GM21360 (cell line): Measurements from ENCODE around the gene CASP8.

Experiments used
- ATAC-seq: cut with Tn5 transposase; IDR thresholded peaks from one replicate; pipeline ENCODE4 v1.9.1; 2021; ENCODE audit warnings: mild to moderate bottlenecking, moderate library complexity; ENCODE audit not compliant: unreplicated experiment

CASP8 gene

DNA sequence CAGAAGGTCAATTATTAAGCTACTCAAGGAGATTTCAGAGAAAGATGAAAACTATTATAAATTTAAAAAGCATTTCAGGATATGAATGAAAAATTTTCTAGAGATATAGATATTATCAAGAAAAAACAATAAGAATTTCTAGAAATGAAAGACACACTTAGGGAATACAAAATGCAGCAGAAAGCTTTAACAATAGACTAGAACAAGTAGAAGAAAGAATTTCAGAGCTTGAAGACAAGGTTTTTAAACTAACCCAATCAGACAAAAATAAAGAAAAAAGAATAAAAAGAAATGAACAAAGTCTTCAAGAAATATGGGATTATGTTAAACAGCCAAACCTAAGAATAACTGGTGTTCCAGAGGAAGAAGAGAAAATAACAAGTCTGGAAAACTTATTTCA, 62.4 kb downstream of the CASP8 start:
- ATAC-seq: no peak

DNA sequence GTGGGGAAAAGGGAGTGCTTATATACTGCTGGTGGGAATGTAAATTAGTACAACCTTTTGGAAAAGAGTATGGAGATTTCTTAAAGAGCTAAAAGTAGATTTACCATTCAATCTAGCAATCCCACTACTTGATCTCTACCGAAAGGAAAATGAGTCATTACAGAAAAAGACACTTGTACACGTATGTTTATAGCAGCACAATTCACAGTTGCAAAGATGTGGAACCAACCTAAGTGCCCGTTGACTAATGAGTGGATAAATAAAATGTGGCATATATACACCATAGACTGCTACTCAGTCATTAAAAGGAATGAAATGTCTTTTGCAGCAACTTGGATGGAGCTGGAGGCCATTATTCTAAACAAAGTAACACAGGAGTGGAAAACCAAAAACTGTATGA, 67.3 kb downstream of the CASP8 start:
- ATAC-seq: no peak

- ATAC-seq: no peak
These were observed 69.1 kb downstream of the CASP8 start for GRCh38 chr2:201329409-201329808.
